Neuronal stem cell (in vitro differentiated cells): ENCODE measurements around the gene C10orf95.

Experiments used
- DNase-seq: peaks from one replicate; pipeline ENCODE4 v3.0.0-alpha.2; 2013; ENCODE audit warnings: low spot score
- H2AFZ ChIP-seq: one replicate; pipeline ENCODE4 v1.6.1; 2013; ENCODE audit warnings: mild to moderate bottlenecking, low read length, inconsistent platforms
- H2AK5ac ChIP-seq: 2 replicates; pipeline ENCODE4 v1.6.1; 2013; ENCODE audit warnings: low read depth, mild to moderate bottlenecking, inconsistent platforms, low read length, moderate library complexity, mixed read lengths
- H2BK120ac ChIP-seq: 2 replicates; pipeline ENCODE4 v1.6.1; 2013; ENCODE audit warnings: low read depth, mild to moderate bottlenecking, inconsistent platforms, low read length, moderate library complexity, mixed read lengths
- H2BK12ac ChIP-seq: one replicate; pipeline ENCODE4 v1.6.1; 2013; ENCODE audit warnings: low read length, inconsistent platforms
- H2BK15ac ChIP-seq: 2 replicates; pipeline ENCODE4 v1.6.1; 2013; ENCODE audit warnings: mild to moderate bottlenecking, low read length, inconsistent platforms, mixed read lengths
- H2BK5ac ChIP-seq: one replicate; pipeline ENCODE4 v1.6.1; 2013; ENCODE audit warnings: inconsistent platforms, mild to moderate bottlenecking, low read length, moderate library complexity
- H3K14ac ChIP-seq: one replicate; pipeline ENCODE4 v1.6.1; 2013; ENCODE audit warnings: low read length, inconsistent platforms
- H3K18ac ChIP-seq: 2 replicates; pipeline ENCODE4 v1.6.1; 2013; ENCODE audit warnings: low read length, inconsistent platforms
- H3K23ac ChIP-seq: 2 replicates; pipeline ENCODE4 v1.6.1; 2013; ENCODE audit warnings: low read depth, mild to moderate bottlenecking, mixed read lengths, low read length, inconsistent platforms; ENCODE audit not compliant: poor library complexity
- H3K27ac ChIP-seq: replicated peaks from 3 replicates; pipeline ENCODE4 v1.5.1; 2013; ENCODE audit warnings: low read length, inconsistent platforms
- H3K27me3 ChIP-seq, 3 experiments: 2 replicates each; pipeline ENCODE4 v1.6.1; 2013; ENCODE audit warnings: low read length in 3 of 3, mild to moderate bottlenecking in 2 of 3, inconsistent platforms in 1 of 3, low read depth in 1 of 3, mixed read lengths in 1 of 3, moderate library complexity in 1 of 3; ENCODE audit not compliant: control insufficient read depth in 3 of 3, insufficient read depth in 3 of 3
- H3K36me3 ChIP-seq, 2 donors: replicated peaks in 1 of 2; 2 replicates each; pipeline ENCODE4 v1.6.1; 2013; ENCODE audit warnings: low read length in 2 of 2; ENCODE audit not compliant: control insufficient read depth in 2 of 2, insufficient read depth in 2 of 2
- H3K4ac ChIP-seq: 2 replicates; pipeline ENCODE4 v1.6.1; 2013; ENCODE audit warnings: inconsistent platforms, mild to moderate bottlenecking, low read length, moderate library complexity
- H3K4me1 ChIP-seq, 2 donors: 1 replicate in 1 of 2; 2 replicates in 1 of 2; pipeline ENCODE4 v1.6.1; 2013; ENCODE audit warnings: low read length in 2 of 2, low read depth in 1 of 2; ENCODE audit not compliant: control insufficient read depth in 2 of 2, insufficient read depth in 1 of 2
- H3K4me2 ChIP-seq: one replicate; pipeline ENCODE4 v1.6.1; 2013; ENCODE audit warnings: mild to moderate bottlenecking, low read length, inconsistent platforms; ENCODE audit not compliant: insufficient read depth, poor library complexity, severe bottlenecking
- H3K4me3 ChIP-seq, 2 donors: 2 replicates each; pipeline ENCODE4 v1.5.1; 2013; ENCODE audit warnings: low read length in 2 of 2, mild to moderate bottlenecking in 2 of 2, inconsistent platforms in 1 of 2, moderate library complexity in 1 of 2
- H3K79me1 ChIP-seq: one replicate; pipeline ENCODE4 v1.6.1; 2013; ENCODE audit warnings: low read depth, mild to moderate bottlenecking, inconsistent platforms, low read length, moderate library complexity
- H3K9ac ChIP-seq: one replicate; pipeline ENCODE4 v1.6.1; 2013; ENCODE audit warnings: mild to moderate bottlenecking, low read depth, low read length, inconsistent platforms; ENCODE audit not compliant: poor library complexity
- H3K9me3 ChIP-seq, 2 donors: replicated peaks in 1 of 2; 2 replicates each; pipeline versions ENCODE3 to v1.6.1; 2013; ENCODE audit warnings: low read length in 2 of 2, mild to moderate bottlenecking in 2 of 2, inconsistent platforms in 1 of 2, low read depth in 1 of 2, mixed read lengths in 1 of 2, moderate library complexity in 1 of 2; ENCODE audit not compliant: control insufficient read depth in 2 of 2, insufficient read depth in 1 of 2
- H4K8ac ChIP-seq: one replicate; pipeline ENCODE4 v1.6.1; 2013; ENCODE audit warnings: low read depth, mild to moderate bottlenecking, inconsistent platforms, low read length, moderate library complexity
- H4K91ac ChIP-seq: one replicate; pipeline ENCODE4 v1.6.1; 2013; ENCODE audit warnings: low read length, low read depth, mild to moderate bottlenecking, inconsistent platforms; ENCODE audit not compliant: poor library complexity
- WGBS, 2 donors: extraction: QIAGEN DNeasy Blood & Tissue Kit; methylation state at CpG; one replicate each; pipeline ENCODE4 v1.1.7; 2013; ENCODE audit warnings: missing lambda C conversion rate in 2 of 2, mixed read lengths in 1 of 2; ENCODE audit not compliant: insufficient read length in 2 of 2, insufficient replicate concordance in 1 of 2; ENCODE audit errors: extremely low coverage in 2 of 2; 5-methylcytosine and 5-hydroxymethylcytosine counted together

Gene C10orf95

DNA sequence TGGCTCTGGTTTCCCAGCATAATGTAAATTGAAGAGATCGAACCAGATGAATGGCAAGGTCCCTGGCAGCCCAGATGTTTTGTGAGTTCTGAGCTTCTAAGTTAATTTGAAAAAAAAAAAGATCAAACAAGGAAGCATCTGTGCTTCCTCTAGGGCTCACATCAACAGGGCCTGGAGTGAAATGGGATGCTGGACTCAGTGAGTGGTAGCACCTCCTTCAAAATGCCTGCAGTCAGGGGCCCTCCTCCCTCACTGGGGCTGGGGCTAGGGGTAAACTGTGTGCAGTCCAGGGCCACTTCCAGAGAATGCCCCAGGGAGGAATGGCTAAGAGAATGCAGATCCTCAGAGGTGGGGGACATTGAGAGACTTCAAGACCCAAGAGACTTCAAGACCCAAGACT, 13.0 kb downstream of the C10orf95 start:
- peaks cover 6 to 20% of the 10 kb centered on the region in 2 donors for H3K4me1 ChIP-seq
- H2BK5ac ChIP-seq: no peak overlapping the region
- no peaks in the 10 kb centered on the region for H3K79me1 ChIP-seq
- no peak for DNase-seq
- no peak overlapping the region for H4K91ac ChIP-seq
- H3K14ac ChIP-seq: no peak overlapping the region
- H3K4me3 ChIP-seq: no peak overlapping the region
- no peak overlapping the region for H2BK120ac ChIP-seq
- H3K4ac ChIP-seq: no peak overlapping the region
- H2BK12ac ChIP-seq: no peak overlapping the region
- no peak overlapping the region for H3K23ac ChIP-seq
- no peak overlapping the region for H3K18ac ChIP-seq
- no peak overlapping the region for H3K27ac ChIP-seq
- no peak overlapping the region for H4K8ac ChIP-seq
- peaks cover 0 to 14% (median 0%) of the 10 kb centered on the region in 3 experiments for H3K27me3 ChIP-seq
- peaks cover 0 to 2% of the 10 kb centered on the region in 2 donors for H3K9me3 ChIP-seq
- H3K9ac ChIP-seq: no peak overlapping the region
- peak overlapping the region; percentile 65 for H2BK15ac ChIP-seq
- no CpG with 5 or more reads among the region's 1 CpG for whole genome bisulfite sequencing, 2 donors
- H3K36me3 ChIP-seq: no peaks in the 10 kb centered on the region
- no peak overlapping the region for H2AFZ ChIP-seq
- H3K4me2 ChIP-seq: no peak overlapping the region
- H2AK5ac ChIP-seq: peak overlapping the region; percentile 44

DNA sequence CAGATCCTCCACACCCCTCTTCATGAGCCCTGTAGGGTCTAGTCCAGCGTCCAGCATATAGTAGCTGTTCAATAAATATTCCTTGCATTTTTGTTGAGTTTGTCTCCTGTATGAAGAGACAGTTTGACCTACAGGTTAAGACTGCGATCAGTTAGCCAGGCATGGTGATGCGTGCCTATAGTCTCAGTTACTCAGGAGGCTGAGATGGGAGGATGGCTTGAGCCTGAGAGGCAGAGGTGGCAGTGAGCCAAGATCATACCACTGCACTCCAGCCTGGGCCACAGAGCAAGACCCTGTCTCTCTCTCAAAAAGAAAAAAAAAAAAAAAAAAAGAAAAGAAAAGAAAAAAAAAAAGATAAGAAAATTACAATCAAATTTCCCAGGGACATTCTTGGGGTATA, 13.8 kb downstream of the C10orf95 start:
- no peak overlapping the region for H3K4ac ChIP-seq
- no peak overlapping the region for H3K14ac ChIP-seq
- no peaks in the 10 kb centered on the region for H3K36me3 ChIP-seq
- H4K91ac ChIP-seq: no peak overlapping the region
- H3K9ac ChIP-seq: no peak overlapping the region
- no peak overlapping the region for H4K8ac ChIP-seq
- H2BK12ac ChIP-seq: no peak overlapping the region
- H3K23ac ChIP-seq: no peak overlapping the region
- peaks cover 6 to 20% of the 10 kb centered on the region in 2 donors for H3K4me1 ChIP-seq
- H2AFZ ChIP-seq: no peak overlapping the region
- no peak overlapping the region for H3K27ac ChIP-seq
- no peak overlapping the region for H3K4me3 ChIP-seq
- no peak overlapping the region for H2BK15ac ChIP-seq
- no peak overlapping the region for H3K18ac ChIP-seq
- H2BK120ac ChIP-seq: no peak overlapping the region
- H3K79me1 ChIP-seq: no peaks in the 10 kb centered on the region
- WGBS, 2 donors: no CpG with 5 or more reads among the region's 3 CpGs
- H2AK5ac ChIP-seq: no peak overlapping the region
- peaks cover 0 to 2% of the 10 kb centered on the region in 2 donors for H3K9me3 ChIP-seq
- H3K27me3 ChIP-seq: peaks cover 0 to 15% (median 0%) of the 10 kb centered on the region in 3 experiments
- DNase-seq: no peak
- no peak overlapping the region for H3K4me2 ChIP-seq
- H2BK5ac ChIP-seq: no peak overlapping the region

DNA sequence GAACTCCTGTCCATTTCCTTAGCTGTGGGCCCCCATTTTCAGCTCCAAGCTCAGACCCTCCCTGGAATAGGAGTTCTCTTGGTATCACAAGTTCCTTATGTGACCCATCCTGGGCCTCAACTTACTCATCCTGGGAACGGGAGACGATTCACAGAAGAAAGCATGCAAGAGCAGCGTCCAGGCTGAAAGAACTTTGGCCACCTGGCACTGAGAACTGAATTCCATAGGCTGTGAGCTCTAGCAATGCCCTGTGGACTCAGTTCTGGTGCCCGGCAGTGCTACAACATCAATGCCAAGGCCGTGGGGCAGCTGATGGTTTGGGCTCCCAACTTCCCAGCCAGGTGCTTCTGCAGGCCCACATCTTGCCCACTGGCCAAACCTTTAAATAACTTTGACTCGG, 15.0 kb downstream of the C10orf95 start:
- Histone ChIP-seq H4K8ac (no peak overlapping the region), H3K27me3 (peaks cover 0 to 15% (median 0%) of the 10 kb centered on the region in 3 experiments), H3K9me3 (peaks cover 0 to 2% of the 10 kb centered on the region in 2 donors), H3K9ac (no peak overlapping the region), H3K4me3 (no peak overlapping the region), H3K14ac (no peak overlapping the region), H3K18ac (no peak overlapping the region), H2BK5ac (no peak overlapping the region), H2BK120ac (no peak overlapping the region), H3K4ac (no peak overlapping the region), H2AK5ac (no peak overlapping the region), H3K79me1 (no peaks in the 10 kb centered on the region), H3K36me3 (no peaks in the 10 kb centered on the region), H2BK12ac (no peak overlapping the region), H4K91ac (no peak overlapping the region), H3K4me2 (no peak overlapping the region), H2BK15ac (no peak overlapping the region), H3K27ac (no peak overlapping the region), H2AFZ (peak overlapping the region; percentile 87), H3K23ac (no peak overlapping the region), H3K4me1 (peaks cover 11 to 26% of the 10 kb centered on the region in 2 donors)
- WGBS, 2 donors: no CpG with 5 or more reads among the region's 6 CpGs
- DNase-seq: no peak

DNA sequence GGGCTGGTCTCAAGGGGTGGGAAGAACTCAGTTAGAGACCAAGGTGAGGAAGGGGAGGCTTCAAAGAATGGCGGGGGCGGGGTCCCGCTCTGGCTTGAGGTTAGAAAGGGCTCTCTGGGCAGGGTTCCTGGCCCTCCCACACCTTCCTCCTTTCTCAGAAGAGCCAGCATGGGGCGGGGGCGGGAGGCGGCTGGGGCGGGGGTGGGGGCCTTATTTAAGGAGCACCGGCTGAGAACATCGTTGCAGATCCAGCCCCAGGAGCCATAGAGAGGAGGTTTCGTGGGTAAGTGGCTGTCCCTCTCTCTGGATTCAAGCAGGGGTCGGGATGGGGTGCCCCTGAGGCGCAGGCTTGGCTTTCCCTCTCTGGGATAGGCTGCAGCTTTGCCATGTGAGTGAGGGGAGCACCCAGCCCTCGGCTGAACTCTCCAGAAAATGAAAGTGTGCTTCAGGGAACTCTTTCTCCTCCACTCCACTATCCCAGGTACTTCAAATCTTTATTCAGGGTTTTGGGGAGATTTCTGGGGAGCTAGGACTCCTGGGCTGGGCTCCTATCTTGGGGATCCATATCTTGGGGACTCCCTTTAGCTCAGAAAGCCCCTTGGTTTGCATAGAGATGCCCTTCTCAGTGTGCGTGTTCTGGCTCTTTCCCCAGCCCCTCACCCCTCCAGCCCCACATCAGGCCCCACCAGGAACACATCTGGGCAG, 15.7 kb downstream of the C10orf95 start:
- H3K79me1 ChIP-seq: no peaks in the 10 kb centered on the region
- no peak overlapping the region for H3K27ac ChIP-seq
- H4K8ac ChIP-seq: no peak overlapping the region
- H3K14ac ChIP-seq: no peak overlapping the region
- peaks cover 0 to 3% of the 10 kb centered on the region in 2 donors for H3K36me3 ChIP-seq
- H3K4me3 ChIP-seq: no peak overlapping the region
- no peak overlapping the region for H2BK120ac ChIP-seq
- H4K91ac ChIP-seq: no peak overlapping the region
- H2BK15ac ChIP-seq: no peak overlapping the region
- no peak overlapping the region for H2AK5ac ChIP-seq
- H3K18ac ChIP-seq: no peak overlapping the region
- H3K9ac ChIP-seq: no peak overlapping the region
- H3K4ac ChIP-seq: no peak overlapping the region
- no peak overlapping the region for H3K4me2 ChIP-seq
- peak overlapping the region; percentile 87 for H2AFZ ChIP-seq
- H3K23ac ChIP-seq: no peak overlapping the region
- H2BK5ac ChIP-seq: no peak overlapping the region
- no CpG with 5 or more reads among the region's 14 CpGs for WGBS, 2 donors
- H3K4me1 ChIP-seq: peaks cover 11 to 27% of the 10 kb centered on the region in 2 donors
- peaks cover 0 to 2% of the 10 kb centered on the region in 2 donors for H3K9me3 ChIP-seq
- DNase-seq: no peak
- no peak overlapping the region for H2BK12ac ChIP-seq
- H3K27me3 ChIP-seq: peaks cover 0 to 15% (median 0%) of the 10 kb centered on the region in 3 experiments
